Gastroesophageal sphincter (tissue), 4 donors: ENCODE results near the gene FRMPD2. TPM values are rescaled to one million over a fixed set of nuclear protein-coding genes. Genes with fewer than 3 reads are reported as not detected.

Experiments used
- ATAC-seq: fragments of 150-250 bp; one replicate; pipeline ENCODE4 v1.9.1; 2016; ENCODE audit warnings: mild to moderate bottlenecking, moderate library complexity
- H3K27ac ChIP-seq, 4 donors: fragments of 200-600 bp; sonication (generic) in 3 of 4; 1 replicate in 3 of 4; 2 replicates in 1 of 4; pipeline ENCODE4 v1.5.1; 2016 to 2019
- H3K27me3 ChIP-seq: fragments of 200-600 bp; sonication (generic); one replicate; pipeline ENCODE4 v1.5.1; 2019
- H3K36me3 ChIP-seq, 2 donors: fragments of 200-600 bp; sonication (generic); one replicate each; pipeline ENCODE4 v1.5.1; 2019; ENCODE audit warnings: control low read depth in 1 of 2
- H3K4me1 ChIP-seq, 3 donors: fragments of 200-600 bp; sonication (generic); 1 replicate in 2 of 3; 2 replicates in 1 of 3; pipeline ENCODE4 v1.5.1; 2016 to 2019; ENCODE audit warnings: control low read depth in 2 of 3
- H3K4me3 ChIP-seq, 2 donors: fragments of 200-600 bp; sonication (generic); one replicate each; pipeline ENCODE4 v1.5.1; 2019; ENCODE audit warnings: mild to moderate bottlenecking in 1 of 2, moderate library complexity in 1 of 2
- H3K9me3 ChIP-seq, 3 donors: fragments of 200-600 bp; sonication (generic); one replicate each; pipeline ENCODE4 v1.5.1; 2017 to 2019; ENCODE audit warnings: control low read depth in 2 of 3
- CTCF ChIP-seq, 4 experiments: fragments of 200-600 bp in 2 of 4; fragments of 450-650 bp in 2 of 4; sonication (generic) in 1 of 4; IDR thresholded peaks; one replicate each; pipeline ENCODE4 v1.5.1; 2017 to 2019; ENCODE audit warnings: antibody characterized with exemption in 4 of 4, mild to moderate bottlenecking in 2 of 4, moderate library complexity in 2 of 4
- EP300 ChIP-seq: sonication (generic); formaldehyde crosslinking; IDR thresholded peaks from one replicate; pipeline ENCODE4 v1.6.1; 2017; ENCODE audit warnings: antibody characterized with exemption, mild to moderate bottlenecking
- POLR2A ChIP-seq, 2 donors: fragments of 450-650 bp; IDR thresholded peaks; one replicate each; pipeline ENCODE4 v1.6.1; 2017; ENCODE audit warnings: antibody characterized with exemption in 2 of 2, mild to moderate bottlenecking in 2 of 2, moderate library complexity in 1 of 2
- POLR2AphosphoS5 ChIP-seq: sonication (generic); formaldehyde crosslinking; IDR thresholded peaks from one replicate; pipeline ENCODE4 v1.6.1; 2017; ENCODE audit warnings: antibody characterized with exemption
- WGBS, 2 donors: methylation state at CpG; one replicate each; pipeline ENCODE4 v1.1.5; 2018; ENCODE audit warnings: low coverage in 1 of 2; 5-methylcytosine and 5-hydroxymethylcytosine counted together
- total RNA-seq, 4 donors: library from RNA; depleted of rRNA; stranded (reverse); fragments of >200 nt; gene quantifications; one replicate each; pipeline ENCODE4 v1.1.0, GENCODE V29; 2016

The FRMPD2 gene
- total RNA-seq, 4 donors from 2014 or later: 0.19 TPM; not detected in 3

- no peaks in the 10 kb centered on the region for H3K4me1 ChIP-seq
- 60% methylated on average over 1 of the region's 2 CpGs; no CpG with 5 or more reads in 1 of the 2 donors for WGBS, 2 donors
- ATAC-seq: no peak
- H3K9me3 ChIP-seq: no peaks in the 10 kb centered on the region
- H3K36me3 ChIP-seq: no peaks in the 10 kb centered on the region
- H3K27me3 ChIP-seq: peaks cover 5% of the 10 kb centered on the region
- no peak overlapping the region for H3K4me3 ChIP-seq
- H3K27ac ChIP-seq: no peak overlapping the region
- TF ChIP-seq EP300 (no peak), POLR2A (IDR thresholded peaks at IDR 0.05) (no peak), POLR2AphosphoS5 (no peak), CTCF (IDR thresholded peaks at IDR 0.05) (no peak)
Observed at GRCh38 chr10:48233559-48234005, 40.9 kb downstream of the FRMPD2 start.

DNA sequence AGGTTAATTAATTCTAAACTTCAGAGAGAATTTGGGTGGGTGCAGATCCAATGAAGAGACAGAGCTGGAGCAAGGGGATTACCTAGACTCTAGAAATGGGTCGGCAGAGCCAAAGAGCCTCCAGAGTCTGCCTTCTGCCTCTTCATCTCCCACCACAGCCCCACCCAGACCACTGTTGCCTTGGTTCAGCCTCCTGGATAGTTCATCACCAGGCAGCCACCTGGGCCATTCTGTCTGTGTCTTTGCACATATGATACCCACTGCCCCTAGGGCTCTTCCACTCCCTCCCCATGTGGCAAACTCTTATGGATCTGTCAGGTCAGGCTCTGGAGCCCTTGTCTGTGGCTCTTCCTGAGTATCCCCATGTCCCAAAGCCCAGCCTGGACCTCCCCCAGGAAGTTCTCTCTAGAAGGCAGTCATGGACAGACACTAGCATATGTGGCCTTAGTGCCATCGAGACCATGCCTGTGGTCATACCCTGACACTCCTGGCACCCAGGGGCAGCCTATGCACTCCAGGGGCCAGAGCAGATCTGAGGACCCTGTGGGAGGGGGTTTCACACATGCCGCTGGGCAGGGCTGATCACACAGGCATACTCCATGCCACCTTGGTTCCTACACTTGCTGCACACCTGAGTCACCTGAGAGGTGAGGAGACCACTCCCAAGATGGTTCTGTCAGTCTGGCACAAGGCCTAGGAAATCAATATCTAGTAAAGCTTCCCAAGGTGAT is 41.6 kb downstream of the FRMPD2 start:
- TF ChIP-seq CTCF (IDR thresholded peaks at IDR 0.05) (no peak), POLR2AphosphoS5 (no peak), POLR2A (IDR thresholded peaks at IDR 0.05) (no peak), EP300 (no peak)
- Histone ChIP-seq H3K27me3 (peaks cover 5% of the 10 kb centered on the region), H3K36me3 (no peaks in the 10 kb centered on the region), H3K4me1 (no peaks in the 10 kb centered on the region), H3K4me3 (no peak overlapping the region), H3K27ac (no peak overlapping the region), H3K9me3 (no peaks in the 10 kb centered on the region)
- 75% methylated on average over 1 of the region's 3 CpGs; no CpG with 5 or more reads in 1 of the 2 donors for WGBS, 2 donors
- ATAC-seq: no peak

- no peak overlapping the region for H3K4me3 ChIP-seq
- H3K27me3 ChIP-seq: peaks cover 5% of the 10 kb centered on the region
- no peak for ATAC-seq
- TF ChIP-seq CTCF (IDR thresholded peaks at IDR 0.05): no peak
- no peak for TF ChIP-seq EP300
- no peak for TF ChIP-seq POLR2A (IDR thresholded peaks at IDR 0.05)
- no peak for TF ChIP-seq POLR2AphosphoS5
- no peaks in the 10 kb centered on the region for H3K9me3 ChIP-seq
- no peak overlapping the region for H3K27ac ChIP-seq
- H3K36me3 ChIP-seq: no peaks in the 10 kb centered on the region
- no peaks in the 10 kb centered on the region for H3K4me1 ChIP-seq
- WGBS, 2 donors: 63 to 67% methylated on average over 2 to 6 of the region's 6 CpGs
Observed at GRCh38 chr10:48231699-48232315, 42.7 kb downstream of the FRMPD2 start.

GRCh38 chr10:48231178-48231577 is 43.3 kb downstream of the FRMPD2 start:
- Histone ChIP-seq H3K4me3 (no peak overlapping the region), H3K9me3 (no peaks in the 10 kb centered on the region), H3K36me3 (no peaks in the 10 kb centered on the region), H3K4me1 (no peaks in the 10 kb centered on the region), H3K27me3 (peaks cover 5% of the 10 kb centered on the region), H3K27ac (no peak overlapping the region)
- ATAC-seq: no peak
- no peak for TF ChIP-seq CTCF (IDR thresholded peaks at IDR 0.05)
- TF ChIP-seq POLR2AphosphoS5: no peak
- TF ChIP-seq POLR2A (IDR thresholded peaks at IDR 0.05): no peak
- TF ChIP-seq EP300: no peak
- 91 to 94% methylated on average over 2 of the region's 2 CpGs for WGBS, 2 donors

DNA sequence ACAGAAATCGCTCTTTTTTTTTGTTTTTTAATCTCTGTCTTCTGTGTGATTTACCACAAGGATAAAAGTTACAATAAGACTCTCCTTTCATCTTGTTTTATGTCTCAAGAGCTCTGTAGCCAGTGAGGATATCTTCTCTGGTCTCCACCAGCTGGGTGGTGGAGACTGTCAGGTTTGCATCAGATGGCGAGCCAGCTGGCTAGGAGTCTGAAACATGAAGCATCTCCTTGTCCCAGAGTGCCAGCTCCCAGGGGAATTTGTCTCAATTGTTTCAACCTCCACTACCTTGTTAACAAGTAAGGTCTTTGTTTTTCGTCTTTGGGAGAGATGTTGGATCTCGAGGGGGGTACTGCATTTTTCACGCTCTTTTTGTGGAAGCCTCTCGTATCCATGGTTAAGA is 47.3 kb downstream of the FRMPD2 start:
- H3K27ac ChIP-seq: no peak overlapping the region
- no peak for ATAC-seq
- no peak overlapping the region for H3K4me3 ChIP-seq
- no peaks in the 10 kb centered on the region for H3K27me3 ChIP-seq
- H3K9me3 ChIP-seq: no peaks in the 10 kb centered on the region
- 79 to 80% methylated on average over 5 to 6 of the region's 6 CpGs for WGBS, 2 donors
- H3K36me3 ChIP-seq: no peaks in the 10 kb centered on the region
- TF ChIP-seq CTCF (IDR thresholded peaks at IDR 0.05) (no peak), POLR2AphosphoS5 (no peak), POLR2A (IDR thresholded peaks at IDR 0.05) (no peak), EP300 (no peak)
- no peaks in the 10 kb centered on the region for H3K4me1 ChIP-seq
